Measurements from ENCODE around the gene PRDX4. TPM values are rescaled to one million over a fixed set of nuclear protein-coding genes. Genes with fewer than 3 reads are reported as not detected.
A peak's percentile ranks its signal among the peaks of the same experiment; 100 is the strongest.

Gene PRDX4
- total and polyA plus RNA-seq, 10 of the 15 experiments (the other 5 are each of a cell fraction or from before 2014, with no cell fraction given) = 11.1 to 121 (median 59.1) TPM

DNA sequence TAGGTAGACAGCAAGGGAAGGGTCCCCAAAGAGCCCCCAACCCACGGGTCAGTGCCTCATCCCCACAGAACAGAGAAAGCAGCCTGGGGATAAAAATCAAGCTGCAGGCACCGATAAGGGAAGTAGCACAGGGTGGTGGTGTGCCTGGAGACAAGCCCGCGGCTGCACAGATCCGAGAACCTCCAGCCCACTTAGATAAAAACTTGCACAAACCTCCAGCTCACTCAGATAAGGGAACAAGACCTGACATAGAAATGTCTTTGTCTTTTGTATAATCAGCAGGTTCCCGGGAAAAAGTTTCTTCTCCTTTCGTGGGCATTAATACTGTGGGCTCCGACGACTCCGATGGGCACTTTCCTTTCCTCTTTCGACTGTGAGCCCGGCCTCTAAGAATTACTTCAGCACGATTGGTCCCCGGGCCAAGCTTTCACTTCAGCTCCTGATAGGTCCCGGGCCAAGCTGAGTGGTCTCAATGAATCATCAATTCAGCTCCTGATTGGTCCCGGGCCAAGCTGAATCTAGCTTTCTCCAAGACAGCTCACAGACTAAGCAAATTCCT lies 32.4 kb downstream of the PRDX4 start:
- 29% methylated on average over 16 of the region's 16 CpGs for WGBS (ENCODE audit: insufficient coverage, insufficient replicate concordance, low lambda C conversion rate, missing lambda C conversion rate)
- Histone ChIP-seq H3K4me3 (no peak overlapping the region), H4K20me1 (ENCODE audit: control insufficient read depth, insufficient read depth) (no peaks in the 10 kb centered on the region), H3K27ac (ENCODE audit: control insufficient read depth, insufficient read depth) (no peak overlapping the region), H3K4me2 (ENCODE audit: control insufficient read depth, insufficient read depth) (peak overlapping the region; percentile 35; the same call in 1 of the 2 replicates), H3K27me3 (replicated peaks in 1 of 2; ENCODE audit: control insufficient read depth in 2 of 2, insufficient read depth in 2 of 2, low read length in 1 of 2) (no peaks in the 10 kb centered on the region), H3K79me2 (ENCODE audit: control insufficient read depth, insufficient read depth, low read length) (no peaks in the 10 kb centered on the region), H3K9ac (ENCODE audit: control insufficient read depth, insufficient read depth, low read length) (no peak overlapping the region), H3K9me3 (replicated peaks; ENCODE audit: control insufficient read depth, insufficient read depth, low read length) (no peaks in the 10 kb centered on the region), H3K4me1 (ENCODE audit: control insufficient read depth, insufficient read depth, low read length) (no peaks in the 10 kb centered on the region), H2AFZ (ENCODE audit: control insufficient read depth, low read depth, low read length) (no peak overlapping the region; the same call in 1 of the 2 replicates), H3K36me3 (ENCODE audit: control insufficient read depth in 2 of 2, insufficient read depth in 2 of 2, low read length in 1 of 2) (no peaks in the 10 kb centered on the region)
- SMC1A ChIA-PET (ENCODE audit: uncharacterized antibody, unreplicated experiment) = interaction anchor here (1.1 to 2.0 kb wide), 2 partner anchors 202 to 207 kb away, joined by 3 to 14 read pairs; no protein-coding TSS in a partner anchor
- DNase-seq (ENCODE audit: low read depth, low spot score) = no peak
- no peak for FAIRE-seq
- CTCF ChIA-PET = interaction anchor here (0.7 to 11.3 kb wide), 4 partner anchors 32 to 355 kb away, joined by 3 to 154 read pairs (median 5); partner anchors contain the start of gene EIF2S3
- in situ Hi-C loops (cut with MboI) (loop anchor here (10.0 kb wide), 1 partner anchor 555 kb away; no protein-coding TSS in a partner anchor), intact Hi-C loops (cut with micrococcal nuclease; ENCODE audit: unreplicated experiment) (loop anchor here (10.0 kb wide), 1 partner anchor 545 kb away; no protein-coding TSS in a partner anchor)
- POLR2A ChIA-PET = interaction anchor here (0.5 to 1.6 kb wide), 6 partner anchors 20 to 1657 kb away, joined by 3 to 7 read pairs (median 4); no protein-coding TSS in a partner anchor
- RAD21 ChIA-PET (ENCODE audit: unreplicated experiment) = interaction anchor here (0.6 to 2.7 kb wide), 4 partner anchors 33 to 543 kb away, joined by 3 to 18 read pairs (median 3); partner anchors contain the start of gene PRDX4
- BruUV-seq (replicated peaks) = no TSS peak
- ATAC-seq = peak; percentile 59
- TF ChIP-seq MYB (IDR thresholded peaks at IDR 0.05; ENCODE audit: borderline replicate concordance, low read depth, low read length) (no peak), SRF (IDR thresholded peaks at IDR 0.05; ENCODE audit: low read depth in 2 of 2, low read length in 2 of 2) (no peak), SMC3 (IDR thresholded peaks at IDR 0.05; ENCODE audit: borderline replicate concordance, low read length) (no peak), SMAD5 (IDR thresholded peaks at IDR 0.05; ENCODE audit: low read depth) (no peak), BACH1 (IDR thresholded peaks at IDR 0.05; ENCODE audit: borderline replicate concordance) (no peak), YY1 (IDR thresholded peaks at IDR 0.05; ENCODE audit: low read depth, low read length) (no peak), JUND (IDR thresholded peaks at IDR 0.05; ENCODE audit: low read depth, low read length) (no peak), CBX3 (IDR thresholded peaks at IDR 0.05; ENCODE audit: borderline replicate concordance, low read depth) (no peak), SIX5 (IDR thresholded peaks at IDR 0.05; ENCODE audit: low read depth, low read length, severe bottlenecking) (no peak), NFYB (IDR thresholded peaks at IDR 0.05; ENCODE audit: insufficient read depth, low read depth, low read length) (no peak), MTA3 (IDR thresholded peaks at IDR 0.05; ENCODE audit: borderline replicate concordance, low read length) (no peak), IKZF1 (conservative IDR thresholded peaks at IDR 0.05) (no peak), EED (IDR thresholded peaks at IDR 0.05; ENCODE audit: low read depth) (no peak), ESRRA (IDR thresholded peaks at IDR 0.05; ENCODE audit: low read length) (no peak), ASH2L (IDR thresholded peaks at IDR 0.05; ENCODE audit: borderline replicate concordance, low read depth) (no peak), POLR2AphosphoS5 (IDR thresholded peaks at IDR 0.05; ENCODE audit: low read length) (no peak), NFIC (IDR thresholded peaks at IDR 0.05; ENCODE audit: low read depth, low read length) (no peak)
- TF ChIP-seq, protein P1, sequence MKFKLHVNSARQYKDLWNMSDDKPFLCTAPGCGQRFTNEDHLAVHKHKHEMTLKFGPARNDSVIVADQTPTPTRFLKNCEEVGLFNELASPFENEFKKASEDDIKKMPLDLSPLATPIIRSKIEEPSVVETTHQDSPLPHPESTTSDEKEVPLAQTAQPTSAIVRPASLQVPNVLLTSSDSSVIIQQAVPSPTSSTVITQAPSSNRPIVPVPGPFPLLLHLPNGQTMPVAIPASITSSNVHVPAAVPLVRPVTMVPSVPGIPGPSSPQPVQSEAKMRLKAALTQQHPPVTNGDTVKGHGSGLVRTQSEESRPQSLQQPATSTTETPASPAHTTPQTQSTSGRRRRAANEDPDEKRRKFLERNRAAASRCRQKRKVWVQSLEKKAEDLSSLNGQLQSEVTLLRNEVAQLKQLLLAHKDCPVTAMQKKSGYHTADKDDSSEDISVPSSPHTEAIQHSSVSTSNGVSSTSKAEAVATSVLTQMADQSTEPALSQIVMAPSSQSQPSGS (IDR thresholded peaks at IDR 0.05; ENCODE audit: low read length) = no peak
- TF ChIP-seq, protein P2, sequence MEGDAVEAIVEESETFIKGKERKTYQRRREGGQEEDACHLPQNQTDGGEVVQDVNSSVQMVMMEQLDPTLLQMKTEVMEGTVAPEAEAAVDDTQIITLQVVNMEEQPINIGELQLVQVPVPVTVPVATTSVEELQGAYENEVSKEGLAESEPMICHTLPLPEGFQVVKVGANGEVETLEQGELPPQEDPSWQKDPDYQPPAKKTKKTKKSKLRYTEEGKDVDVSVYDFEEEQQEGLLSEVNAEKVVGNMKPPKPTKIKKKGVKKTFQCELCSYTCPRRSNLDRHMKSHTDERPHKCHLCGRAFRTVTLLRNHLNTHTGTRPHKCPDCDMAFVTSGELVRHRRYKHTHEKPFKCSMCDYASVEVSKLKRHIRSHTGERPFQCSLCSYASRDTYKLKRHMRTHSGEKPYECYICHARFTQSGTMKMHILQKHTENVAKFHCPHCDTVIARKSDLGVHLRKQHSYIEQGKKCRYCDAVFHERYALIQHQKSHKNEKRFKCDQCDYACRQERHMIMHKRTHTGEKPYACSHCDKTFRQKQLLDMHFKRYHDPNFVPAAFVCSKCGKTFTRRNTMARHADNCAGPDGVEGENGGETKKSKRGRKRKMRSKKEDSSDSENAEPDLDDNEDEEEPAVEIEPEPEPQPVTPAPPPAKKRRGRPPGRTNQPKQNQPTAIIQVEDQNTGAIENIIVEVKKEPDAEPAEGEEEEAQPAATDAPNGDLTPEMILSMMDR (IDR thresholded peaks at IDR 0.05 in 2 of 3, conservative IDR thresholded peaks at IDR 0.05 in 1 of 3; ENCODE audit: control insufficient read depth in 2 of 3, extremely low read depth in 1 of 3, insufficient read depth in 1 of 3, low read depth in 3 of 3, low read length in 3 of 3) = no peak
- TF ChIP-seq, protein P3, sequence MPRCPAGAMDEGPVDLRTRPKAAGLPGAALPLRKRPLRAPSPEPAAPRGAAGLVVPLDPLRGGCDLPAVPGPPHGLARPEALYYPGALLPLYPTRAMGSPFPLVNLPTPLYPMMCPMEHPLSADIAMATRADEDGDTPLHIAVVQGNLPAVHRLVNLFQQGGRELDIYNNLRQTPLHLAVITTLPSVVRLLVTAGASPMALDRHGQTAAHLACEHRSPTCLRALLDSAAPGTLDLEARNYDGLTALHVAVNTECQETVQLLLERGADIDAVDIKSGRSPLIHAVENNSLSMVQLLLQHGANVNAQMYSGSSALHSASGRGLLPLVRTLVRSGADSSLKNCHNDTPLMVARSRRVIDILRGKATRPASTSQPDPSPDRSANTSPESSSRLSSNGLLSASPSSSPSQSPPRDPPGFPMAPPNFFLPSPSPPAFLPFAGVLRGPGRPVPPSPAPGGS (IDR thresholded peaks at IDR 0.05; ENCODE audit: borderline replicate concordance, insufficient read depth, low read depth, low read length, poor library complexity, severe bottlenecking) = no peak

Data from GM12878 (cell line).